Hepatocyte (in vitro differentiated cells): ENCODE data around the gene ARAP1. TPM values are rescaled to one million over a fixed set of nuclear protein-coding genes. Genes with fewer than 3 reads are reported as not detected.

Experiments
- DNase-seq: peaks from one replicate; pipeline ENCODE4 v3.0.0-alpha.2; 2016; ENCODE audit warnings: low spot score
- H2AFZ ChIP-seq: fragments of 200-600 bp; sonication (generic); 2 replicates; pipeline ENCODE4 v1.6.0; 2016; ENCODE audit warnings: antibody characterized with exemption, mild to moderate bottlenecking
- H3K27ac ChIP-seq: fragments of 200-600 bp; sonication (generic); 2 replicates; pipeline ENCODE4 v1.5.1; 2016; ENCODE audit warnings: mild to moderate bottlenecking
- H3K27me3 ChIP-seq: fragments of 200-600 bp; sonication (generic); 2 replicates; pipeline ENCODE4 v1.6.1; 2016
- H3K36me3 ChIP-seq: fragments of 200-600 bp; sonication (generic); replicated peaks from 2 replicates; pipeline ENCODE4 v1.5.1; 2016; ENCODE audit warnings: low read depth; ENCODE audit not compliant: insufficient read depth
- H3K4me1 ChIP-seq: fragments of 200-600 bp; sonication (generic); 2 replicates; pipeline ENCODE4 v1.5.1; 2016; ENCODE audit warnings: mild to moderate bottlenecking, moderate library complexity; ENCODE audit not compliant: insufficient read depth
- H3K4me2 ChIP-seq: fragments of 200-600 bp; sonication (generic); 2 replicates; pipeline ENCODE4 v1.6.0; 2016
- H3K4me3 ChIP-seq: fragments of 200-600 bp; sonication (generic); 2 replicates; pipeline ENCODE4 v1.5.1; 2016; ENCODE audit warnings: mild to moderate bottlenecking
- H3K79me2 ChIP-seq: fragments of 200-600 bp; sonication (generic); 2 replicates; pipeline ENCODE4 v1.6.0; 2017; ENCODE audit warnings: mild to moderate bottlenecking
- H3K9me2 ChIP-seq: fragments of 200-600 bp; sonication (generic); replicated peaks from 2 replicates; pipeline ENCODE4 v1.6.0; 2017; ENCODE audit warnings: mild to moderate bottlenecking; ENCODE audit not compliant: insufficient read depth
- H3K9me3 ChIP-seq: fragments of 200-600 bp; sonication (generic); 2 replicates; pipeline ENCODE4 v1.5.1; 2016; ENCODE audit warnings: low read depth, mild to moderate bottlenecking
- H4K20me1 ChIP-seq: fragments of 200-600 bp; sonication (generic); 2 replicates; pipeline ENCODE4 v1.6.0; 2016; ENCODE audit warnings: mild to moderate bottlenecking; ENCODE audit not compliant: insufficient read depth, poor library complexity, severe bottlenecking
- EZH2 ChIP-seq: fragments of 200-600 bp; sonication (generic); IDR thresholded peaks from 2 replicates; pipeline ENCODE4 v1.6.1; 2016; ENCODE audit warnings: antibody characterized with exemption, mild to moderate bottlenecking, borderline replicate concordance
- EZH2phosphoT487 ChIP-seq: fragments of 200-600 bp; sonication (generic); IDR thresholded peaks from one replicate; pipeline ENCODE4 v1.6.1; 2018; ENCODE audit warnings: antibody characterized with exemption, mild to moderate bottlenecking, low read depth, moderate library complexity; ENCODE audit not compliant: unreplicated experiment, severe bottlenecking
- WGBS: methylation state at CpG from one replicate; pipeline ENCODE4 v1.1.6; 2016; ENCODE audit warnings: low lambda C conversion rate; ENCODE audit errors: missing lambda C conversion rate; 5-methylcytosine and 5-hydroxymethylcytosine counted together
- polyA plus RNA-seq: library from polyadenylated mRNA; unstranded; fragments of >200 nt; fragmentation: Nextera tagmentation; extraction: Ambion mirVana; gene quantifications from 2 replicates; pipeline ENCODE4 v1.2.1, GENCODE V29; 2016
- total RNA-seq: library from RNA; depleted of rRNA; stranded (reverse); fragments of >200 nt; gene quantifications from 2 replicates; pipeline ENCODE4 v1.2.3, GENCODE V29; 2014
- TF ChIP-seq, protein P1 (sequence below): fragments of 200-600 bp; sonication (generic); IDR thresholded peaks from 2 replicates; pipeline ENCODE4 v1.5.1; 2016; ENCODE audit warnings: antibody characterized with exemption, mild to moderate bottlenecking; ENCODE audit not compliant: poor library complexity

ARAP1 gene
- total and polyA plus RNA-seq, 2 experiments from 2014 or later, result 60.2 to 118 TPM

DNA sequence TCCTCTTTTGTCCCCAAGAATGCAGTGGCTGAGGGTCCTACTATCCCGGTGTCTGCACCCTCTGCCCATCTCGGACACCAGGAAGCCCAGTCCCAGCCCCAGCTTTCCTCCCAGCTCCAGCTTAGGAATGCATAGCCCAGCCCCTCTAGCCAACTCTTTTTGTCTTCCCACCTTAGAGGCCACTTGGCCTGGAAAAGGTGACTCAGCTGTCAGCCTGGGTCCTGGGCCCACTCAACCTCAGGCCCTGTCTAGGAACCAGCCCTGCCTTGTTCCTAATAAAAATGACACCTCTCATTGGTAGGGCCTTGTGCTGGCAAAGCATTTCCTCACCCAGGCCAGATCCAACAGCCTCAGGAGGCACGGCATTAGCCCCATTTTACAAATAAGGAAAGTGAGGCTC, 106.2 kb downstream of the ARAP1 start:
- WGBS, result 81% methylated on average over 3 of the region's 3 CpGs
- Histone ChIP-seq H3K4me3 (no peak overlapping the region), H3K4me2 (no peak overlapping the region), H4K20me1 (no peaks in the 10 kb centered on the region), H3K27me3 (peaks cover 11% of the 10 kb centered on the region), H3K79me2 (no peaks in the 10 kb centered on the region), H3K36me3 (no peaks in the 10 kb centered on the region), H3K9me3 (no peaks in the 10 kb centered on the region), H2AFZ (no peak overlapping the region), H3K27ac (no peak overlapping the region), H3K9me2 (no peaks in the 10 kb centered on the region), H3K4me1 (peaks cover 5% of the 10 kb centered on the region)
- DNase-seq, result no peak
- TF ChIP-seq, protein P1, sequence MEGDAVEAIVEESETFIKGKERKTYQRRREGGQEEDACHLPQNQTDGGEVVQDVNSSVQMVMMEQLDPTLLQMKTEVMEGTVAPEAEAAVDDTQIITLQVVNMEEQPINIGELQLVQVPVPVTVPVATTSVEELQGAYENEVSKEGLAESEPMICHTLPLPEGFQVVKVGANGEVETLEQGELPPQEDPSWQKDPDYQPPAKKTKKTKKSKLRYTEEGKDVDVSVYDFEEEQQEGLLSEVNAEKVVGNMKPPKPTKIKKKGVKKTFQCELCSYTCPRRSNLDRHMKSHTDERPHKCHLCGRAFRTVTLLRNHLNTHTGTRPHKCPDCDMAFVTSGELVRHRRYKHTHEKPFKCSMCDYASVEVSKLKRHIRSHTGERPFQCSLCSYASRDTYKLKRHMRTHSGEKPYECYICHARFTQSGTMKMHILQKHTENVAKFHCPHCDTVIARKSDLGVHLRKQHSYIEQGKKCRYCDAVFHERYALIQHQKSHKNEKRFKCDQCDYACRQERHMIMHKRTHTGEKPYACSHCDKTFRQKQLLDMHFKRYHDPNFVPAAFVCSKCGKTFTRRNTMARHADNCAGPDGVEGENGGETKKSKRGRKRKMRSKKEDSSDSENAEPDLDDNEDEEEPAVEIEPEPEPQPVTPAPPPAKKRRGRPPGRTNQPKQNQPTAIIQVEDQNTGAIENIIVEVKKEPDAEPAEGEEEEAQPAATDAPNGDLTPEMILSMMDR, result no peak
- TF ChIP-seq EZH2, result no peak
- TF ChIP-seq EZH2phosphoT487, result no peak

- no peak overlapping the region for H3K4me3 ChIP-seq
- H3K4me1 ChIP-seq, result peaks cover 5% of the 10 kb centered on the region
- no peaks in the 10 kb centered on the region for H3K79me2 ChIP-seq
- no peak for DNase-seq
- H3K4me2 ChIP-seq, result peak overlapping the region; percentile 100
- H2AFZ ChIP-seq, result no peak overlapping the region
- WGBS, result 96% methylated on average over 6 of the region's 7 CpGs
- H4K20me1 ChIP-seq, result no peaks in the 10 kb centered on the region
- no peaks in the 10 kb centered on the region for H3K9me2 ChIP-seq
- no peaks in the 10 kb centered on the region for H3K9me3 ChIP-seq
- no peaks in the 10 kb centered on the region for H3K36me3 ChIP-seq
- TF ChIP-seq EZH2phosphoT487 (no peak), EZH2 (no peak)
- TF ChIP-seq, protein P1, result no peak
- H3K27ac ChIP-seq, result no peak overlapping the region
- peaks cover 36% of the 10 kb centered on the region for H3K27me3 ChIP-seq
Measured at GRCh38 chr11:72643547-72643946, 108.7 kb downstream of the ARAP1 start.

- Histone ChIP-seq H3K79me2 (no peaks in the 10 kb centered on the region), H3K4me1 (peaks cover 5% of the 10 kb centered on the region), H3K36me3 (no peaks in the 10 kb centered on the region), H4K20me1 (no peaks in the 10 kb centered on the region), H3K4me2 (peak overlapping the region; percentile 100), H2AFZ (peak overlapping the region; percentile 83), H3K27me3 (peaks cover 41% of the 10 kb centered on the region), H3K4me3 (peak overlapping the region; percentile 52), H3K27ac (no peak overlapping the region), H3K9me3 (no peaks in the 10 kb centered on the region), H3K9me2 (no peaks in the 10 kb centered on the region)
- peak; percentile 78 for DNase-seq
- 5% methylated on average over 46 of the region's 59 CpGs for WGBS
- TF ChIP-seq EZH2, result no peak
- TF ChIP-seq, protein P1, result peak; percentile 98
Measured at GRCh38 chr11:72642884-72643522, 109.2 kb downstream of the ARAP1 start.
